ENCODE measurements around the gene CCNY.

- TF ChIP-seq CTCF (IDR thresholded peaks at IDR 0.05) (no peak), POLR2A (IDR thresholded peaks at IDR 0.05) (no peak)
These were observed 120.5 kb downstream of the CCNY start for GRCh38 chr10:35456784-35457183.

Data from lower leg skin (tissue), 3 donors.